Stimulated activated CD8-positive, alpha-beta memory T cell treated with anti-CD3 and anti-CD28 coated beads, Interleukin-7, amount 100 ng/mL, for 48 hours (primary cell): ENCODE measurements around the gene DIAPH2.

Experiments used
- DNase-seq, 2 donors: peaks; one replicate each; pipeline ENCODE4 v3.0.0-alpha.2; 2020; ENCODE audit warnings: low read depth in 1 of 2; ENCODE audit errors: extremely low read depth in 1 of 2

DIAPH2 gene

GRCh38 chrX:97416461-97416860 is 731.8 kb downstream of the DIAPH2 start:
- DNase-seq: no peak

- no peak for DNase-seq
Measured at GRCh38 chrX:97429101-97429500, 744.5 kb downstream of the DIAPH2 start.

GRCh38 chrX:97431281-97431680 is 746.6 kb downstream of the DIAPH2 start:
- no peak for DNase-seq

GRCh38 chrX:97446298-97446882 is 761.7 kb downstream of the DIAPH2 start:
- no peak for DNase-seq

- DNase-seq: no peak
Measured at GRCh38 chrX:97447306-97447705, 762.7 kb downstream of the DIAPH2 start.

GRCh38 chrX:97452283-97452682 is 767.6 kb downstream of the DIAPH2 start:
- no peak for DNase-seq

GRCh38 chrX:97461763-97462162 is 777.1 kb downstream of the DIAPH2 start:
- DNase-seq: no peak

- no peak for DNase-seq
Measured at GRCh38 chrX:97471071-97471470, 786.4 kb downstream of the DIAPH2 start.

- DNase-seq: no peak
Measured at GRCh38 chrX:97474933-97475332, 790.3 kb downstream of the DIAPH2 start.

GRCh38 chrX:97479106-97479890 is 794.7 kb downstream of the DIAPH2 start:
- DNase-seq: no peak

GRCh38 chrX:97481228-97481627 is 796.6 kb downstream of the DIAPH2 start:
- DNase-seq: no peak

- DNase-seq: no peak
Measured at GRCh38 chrX:97482666-97483300, 798.1 kb downstream of the DIAPH2 start.

GRCh38 chrX:97490656-97491055 is 806.0 kb downstream of the DIAPH2 start:
- no peak for DNase-seq

GRCh38 chrX:97494756-97495372 is 810.2 kb downstream of the DIAPH2 start:
- DNase-seq: no peak

GRCh38 chrX:97498093-97498492 is 813.5 kb downstream of the DIAPH2 start:
- no peak for DNase-seq

GRCh38 chrX:97504431-97504830 is 819.8 kb downstream of the DIAPH2 start:
- no peak for DNase-seq

- no peak for DNase-seq
Measured at GRCh38 chrX:97517763-97518162, 833.1 kb downstream of the DIAPH2 start.

GRCh38 chrX:97522307-97522706 is 837.7 kb downstream of the DIAPH2 start:
- no peak for DNase-seq

- DNase-seq: no peak
Measured at GRCh38 chrX:97524340-97524739, 839.7 kb downstream of the DIAPH2 start.

- DNase-seq: no peak
Measured at GRCh38 chrX:97524997-97525396, 840.4 kb downstream of the DIAPH2 start.

GRCh38 chrX:97525981-97526380 is 841.3 kb downstream of the DIAPH2 start:
- DNase-seq: no peak

GRCh38 chrX:97527725-97528124 is 843.1 kb downstream of the DIAPH2 start:
- DNase-seq: no peak
